HG02571 (cell line): ENCODE measurements around the gene WDR82.

ENCODE experiments used
- ATAC-seq: cut with Tn5 transposase; IDR thresholded peaks from one replicate; pipeline ENCODE4 v1.9.1; 2021; ENCODE audit warnings: mild to moderate bottlenecking, moderate library complexity; ENCODE audit not compliant: unreplicated experiment

Gene WDR82

DNA sequence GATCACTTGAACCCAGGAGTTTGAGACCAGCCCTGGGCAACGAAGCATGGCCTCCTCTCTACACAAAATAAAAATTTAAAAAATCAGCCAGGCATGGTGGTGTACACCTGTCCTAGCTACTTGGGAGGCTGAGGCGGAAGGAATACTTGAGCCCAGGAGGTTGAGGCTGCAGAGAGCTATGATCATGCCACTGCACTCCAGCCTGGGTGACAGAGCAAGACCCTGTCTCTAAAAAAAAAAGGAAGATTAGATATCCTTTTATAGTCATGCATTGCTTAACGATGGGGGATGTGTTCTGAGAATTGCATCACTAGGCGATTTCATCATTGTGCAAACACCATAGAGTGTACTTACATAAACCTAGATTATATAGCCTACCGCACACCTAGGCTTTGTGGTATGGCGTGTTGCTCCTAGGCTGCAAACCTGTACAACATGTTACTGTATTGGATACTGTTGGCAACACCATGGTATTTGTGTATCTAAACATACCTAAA is 67.9 kb downstream of the WDR82 start:
- ATAC-seq, result no peak

DNA sequence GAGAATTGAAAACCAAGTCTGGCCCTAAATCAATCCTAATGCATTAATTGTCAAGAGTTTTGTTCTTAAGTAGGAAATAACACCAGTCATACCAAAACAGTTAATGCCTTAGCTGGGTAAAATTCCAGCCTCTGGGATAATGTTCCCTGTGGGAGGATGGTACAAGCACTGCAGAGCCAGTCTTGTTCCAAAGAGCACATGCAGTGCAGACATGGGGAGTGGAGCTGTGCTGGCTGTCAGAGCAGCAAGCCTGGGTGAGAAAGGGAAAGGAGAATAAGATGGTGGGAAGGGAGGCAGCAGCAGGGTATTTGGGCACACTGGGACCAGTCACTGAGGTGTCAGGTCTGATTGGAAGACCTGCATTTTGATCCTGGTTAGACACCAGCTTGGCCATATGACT is 68.4 kb downstream of the WDR82 start:
- ATAC-seq, result no peak

DNA sequence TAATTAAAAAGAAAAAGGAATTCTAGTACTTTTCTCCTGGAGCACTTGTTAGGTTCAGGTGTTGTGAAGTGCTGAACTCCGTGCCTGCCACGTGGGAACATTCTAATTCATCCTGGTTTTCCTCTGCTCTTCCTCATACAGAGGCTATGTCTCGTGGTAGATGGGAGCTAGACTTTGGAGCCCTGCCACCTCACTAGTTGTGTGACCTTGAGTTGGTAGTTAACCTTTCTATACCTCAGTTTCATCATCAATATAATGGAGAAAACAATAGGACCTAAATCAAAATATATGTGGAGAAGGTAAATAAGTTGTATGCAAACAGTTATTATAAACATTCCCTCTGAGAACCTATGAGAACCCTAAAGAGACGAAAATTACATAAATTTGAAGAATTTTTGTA is 69.9 kb downstream of the WDR82 start:
- ATAC-seq, result no peak

DNA sequence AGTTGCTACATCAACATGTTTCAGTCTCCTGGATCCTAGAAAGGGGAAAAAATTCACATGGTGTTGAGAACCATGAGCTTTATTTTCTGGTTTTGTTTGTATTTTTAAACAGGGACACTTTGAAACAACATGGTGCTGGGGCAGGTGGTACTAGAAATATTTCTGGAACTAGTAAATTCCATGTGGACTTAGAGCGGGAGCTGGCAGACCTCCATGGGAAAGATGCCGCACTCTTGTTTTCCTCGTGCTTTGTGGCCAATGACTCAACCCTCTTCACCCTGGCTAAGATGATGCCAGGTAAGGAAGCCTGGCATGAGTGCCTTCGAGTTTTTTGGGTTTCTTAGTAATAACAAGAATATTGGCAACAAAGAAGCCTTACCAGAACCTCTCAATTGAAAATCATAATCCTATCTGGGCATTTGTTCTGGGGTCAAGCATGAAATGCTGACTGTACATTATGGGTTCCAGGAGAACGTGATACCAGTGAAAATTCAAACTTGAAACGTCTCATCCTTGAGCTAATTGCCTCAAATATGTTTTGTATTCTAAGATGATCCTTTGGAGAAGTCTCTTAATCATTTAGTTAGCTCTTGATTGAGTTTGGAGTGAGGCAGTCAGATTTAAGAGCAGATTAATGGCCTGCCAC is 72.6 kb downstream of the WDR82 start:
- no peak for ATAC-seq
